ENCODE data around the gene FKBP1B. TPM values are rescaled to one million over a fixed set of nuclear protein-coding genes. Genes with fewer than 3 reads are reported as not detected.
"Not testable (repeated sequence)": the region's sequence is repeated elsewhere in the genome, so short reads cannot be mapped to it uniquely, and the experiment has no call there.

Gene FKBP1B
- total RNA-seq, 1 experiment from 2014 or later = 2.1 TPM

DNA sequence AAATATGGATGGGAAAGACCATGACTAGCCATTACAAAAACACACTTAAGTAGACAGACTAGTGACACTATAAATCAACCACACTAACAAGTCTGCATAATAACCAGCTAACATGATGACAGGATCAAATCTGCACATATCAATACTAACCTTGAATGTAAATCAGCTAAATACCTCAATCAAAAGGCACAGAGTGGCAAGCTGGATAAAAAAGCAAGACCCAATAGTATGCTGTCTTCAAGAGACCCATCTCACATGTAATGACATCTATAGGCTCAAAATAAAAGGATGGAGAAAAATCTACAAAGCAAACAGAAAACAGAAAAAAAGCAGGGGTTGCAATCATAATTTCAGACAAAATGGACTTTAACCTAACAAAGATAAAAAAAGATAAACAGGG lies 57.2 kb downstream of the FKBP1B start:
- Histone ChIP-seq H3K27ac (ENCODE audit: low read length) (no peak overlapping the region), H3K9me3 (ENCODE audit: low read length) (no peaks in the 10 kb centered on the region), H3K79me2 (ENCODE audit: low read length) (no peaks in the 10 kb centered on the region), H3F3A (ENCODE audit: low read length, unreplicated experiment) (no peaks in the 10 kb centered on the region), H3K4me3 (ENCODE audit: low read length) (no peak overlapping the region), H2AFZ (ENCODE audit: low read length) (no peak overlapping the region), H3K9ac (ENCODE audit: low read length) (no peak overlapping the region), H3K36me3 (ENCODE audit: low read depth, low read length) (no peaks in the 10 kb centered on the region), H3K4me2 (ENCODE audit: low read length) (no peak overlapping the region), H3K4me1 (ENCODE audit: insufficient read depth, low read length) (peaks cover 11% of the 10 kb centered on the region), H3K9me2 (replicated peaks; ENCODE audit: low read length) (no peaks in the 10 kb centered on the region), H3K27me3 (ENCODE audit: low read length) (no peaks in the 10 kb centered on the region), H4K20me1 (ENCODE audit: low read length) (no peaks in the 10 kb centered on the region)
- POLR2A ChIA-PET (ENCODE audit: unreplicated experiment) = no interaction called here
- DNase-seq = no peak
- BruUV-seq (replicated peaks) = no TSS peak
- CTCF ChIA-PET = no interaction called here
- intact Hi-C loops (cut with micrococcal nuclease) = no loop called here
- TF ChIP-seq CTCF (conservative IDR thresholded peaks at IDR 0.05; ENCODE audit: low read depth, low read length) = no peak
- TF ChIP-seq EZH2phosphoT487 (IDR thresholded peaks at IDR 0.05; ENCODE audit: borderline replicate concordance, low read length) = no peak
- TF ChIP-seq EZH2 (IDR thresholded peaks at IDR 0.05; ENCODE audit: low read length, unreplicated experiment) = no peak
- ATAC-seq = no peak

GRCh38 chr2:24107336-24107735 lies 57.8 kb downstream of the FKBP1B start:
- no TSS peak for BruUV-seq (replicated peaks)
- CTCF ChIA-PET = no interaction called here
- no peak for ATAC-seq
- no peaks in the 10 kb centered on the region for H3F3A ChIP-seq (ENCODE audit: low read length, unreplicated experiment)
- H3K4me3 ChIP-seq (ENCODE audit: low read length) = no peak overlapping the region
- H3K79me2 ChIP-seq (ENCODE audit: low read length) = no peaks in the 10 kb centered on the region
- no peaks in the 10 kb centered on the region for H4K20me1 ChIP-seq (ENCODE audit: low read length)
- H3K4me1 ChIP-seq (ENCODE audit: insufficient read depth, low read length) = peaks cover 11% of the 10 kb centered on the region
- DNase-seq = no peak
- no peak overlapping the region for H3K4me2 ChIP-seq (ENCODE audit: low read length)
- no peak overlapping the region for H3K27ac ChIP-seq (ENCODE audit: low read length)
- H3K36me3 ChIP-seq (ENCODE audit: low read depth, low read length) = no peaks in the 10 kb centered on the region
- TF ChIP-seq EZH2 (IDR thresholded peaks at IDR 0.05; ENCODE audit: low read length, unreplicated experiment) (no peak), EZH2phosphoT487 (IDR thresholded peaks at IDR 0.05; ENCODE audit: borderline replicate concordance, low read length) (no peak), CTCF (conservative IDR thresholded peaks at IDR 0.05; ENCODE audit: low read depth, low read length) (no peak)
- no peaks in the 10 kb centered on the region for H3K9me3 ChIP-seq (ENCODE audit: low read length)
- no peaks in the 10 kb centered on the region for H3K27me3 ChIP-seq (ENCODE audit: low read length)
- no peak overlapping the region for H3K9ac ChIP-seq (ENCODE audit: low read length)
- intact Hi-C loops (cut with micrococcal nuclease) = no loop called here
- H2AFZ ChIP-seq (ENCODE audit: low read length) = no peak overlapping the region
- POLR2A ChIA-PET (ENCODE audit: unreplicated experiment) = no interaction called here
- no peaks in the 10 kb centered on the region for H3K9me2 ChIP-seq (replicated peaks; ENCODE audit: low read length)

DNA sequence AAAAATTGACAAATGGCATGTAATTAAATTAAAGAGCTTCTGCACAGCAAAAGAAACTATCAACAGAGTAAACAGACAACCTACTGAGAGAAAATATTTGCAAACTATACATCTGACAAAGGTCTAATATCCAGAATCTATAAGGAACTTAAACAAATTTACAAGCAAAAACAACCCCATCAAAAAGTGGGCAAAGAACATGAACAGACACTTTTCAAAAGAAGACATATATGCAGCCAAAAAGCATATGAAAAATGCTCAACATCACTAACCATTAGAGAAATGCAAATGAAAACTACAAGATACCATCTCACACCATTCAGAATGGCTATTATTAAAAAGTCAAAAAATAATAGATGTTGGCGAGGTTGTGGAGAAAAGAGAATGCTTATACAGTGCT lies 59.9 kb downstream of the FKBP1B start:
- H3K79me2 ChIP-seq (ENCODE audit: low read length); H3F3A ChIP-seq (ENCODE audit: low read length, unreplicated experiment); H3K4me2 ChIP-seq (ENCODE audit: low read length); H2AFZ ChIP-seq (ENCODE audit: low read length); BruUV-seq (replicated peaks); H3K36me3 ChIP-seq (ENCODE audit: low read depth, low read length); H3K9me2 ChIP-seq (replicated peaks; ENCODE audit: low read length); CTCF ChIA-PET; H4K20me1 ChIP-seq (ENCODE audit: low read length); H3K27ac ChIP-seq (ENCODE audit: low read length); H3K9me3 ChIP-seq (ENCODE audit: low read length); DNase-seq; H3K9ac ChIP-seq (ENCODE audit: low read length); H3K27me3 ChIP-seq (ENCODE audit: low read length); ATAC-seq; H3K4me3 ChIP-seq (ENCODE audit: low read length); intact Hi-C loops (cut with micrococcal nuclease): not testable (repeated sequence)
- POLR2A ChIA-PET (ENCODE audit: unreplicated experiment) = interaction anchor here (0.6 kb wide), 1 partner anchor 25 kb away, joined by 3 read pairs; the partner anchor contains the start of gene TP53I3
- peaks cover 11% of the 10 kb centered on the region for H3K4me1 ChIP-seq (ENCODE audit: insufficient read depth, low read length)

All from PC-3 (cell line).